Activated T-helper 9 cell treated with anti-CD3 and anti-CD28 coated beads, Interleukin-2, amount 50 U/mL, for 16 hours (primary cell): ENCODE data around the gene MED27.

Experiments
- DNase-seq: peaks from one replicate; pipeline ENCODE4 v3.0.0-alpha.2; 2020; ENCODE audit warnings: low read depth

MED27 gene

DNA sequence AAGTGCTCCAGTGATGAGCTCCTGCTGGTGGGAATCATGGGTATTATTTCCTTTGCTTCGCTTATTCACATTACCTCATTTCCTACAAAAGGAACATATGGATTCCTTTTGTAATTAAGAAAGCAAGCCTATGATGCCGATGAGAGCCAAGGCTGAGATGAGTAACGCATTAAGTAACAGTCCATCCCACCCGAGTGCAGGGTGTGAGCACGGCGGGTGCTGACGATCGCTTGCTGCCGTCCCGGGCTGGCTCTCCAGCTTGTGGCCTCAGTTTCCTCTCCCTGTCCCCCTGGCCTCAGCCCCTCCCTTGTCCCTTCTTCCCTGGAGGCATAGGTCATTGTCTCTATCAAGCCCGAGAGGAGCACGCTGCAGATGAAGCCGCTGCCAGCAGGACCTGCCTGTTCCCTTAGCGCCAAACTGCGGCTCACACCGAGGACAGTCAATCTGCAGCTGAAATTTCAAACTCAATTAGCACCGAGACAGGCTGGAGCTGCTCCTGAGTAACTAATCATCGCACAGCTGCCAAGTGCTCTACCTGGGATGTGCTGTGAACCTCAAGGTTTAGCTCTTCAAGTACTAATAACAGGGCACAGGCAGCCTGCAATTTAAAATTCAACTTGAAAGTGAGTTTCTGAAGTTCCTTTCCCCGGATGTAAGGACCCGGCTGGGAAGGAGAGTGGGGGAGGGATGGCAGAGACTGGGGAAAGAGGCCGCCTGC, 224.6 kb downstream of the MED27 start:
- DNase-seq: no peak

DNA sequence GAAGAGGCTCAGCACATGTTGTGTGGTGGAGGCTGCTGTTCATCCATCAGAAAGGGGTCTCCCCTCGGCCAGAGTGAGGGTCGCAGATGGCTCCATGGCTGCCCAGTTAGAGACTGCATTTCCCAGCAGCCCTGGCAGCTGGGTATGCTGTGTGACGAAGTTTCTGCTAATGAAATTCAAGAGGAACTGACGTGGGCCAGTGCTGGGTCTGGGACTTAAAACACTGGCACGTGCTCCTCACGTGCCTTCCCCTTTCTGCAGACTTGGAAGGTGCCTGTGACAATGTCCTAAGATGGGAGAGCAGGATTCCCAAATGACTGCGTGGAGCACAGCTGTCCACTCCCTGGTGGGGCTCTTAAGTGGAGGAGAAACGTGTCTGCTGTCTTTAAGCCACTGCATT, 225.3 kb downstream of the MED27 start:
- DNase-seq: no peak

DNA sequence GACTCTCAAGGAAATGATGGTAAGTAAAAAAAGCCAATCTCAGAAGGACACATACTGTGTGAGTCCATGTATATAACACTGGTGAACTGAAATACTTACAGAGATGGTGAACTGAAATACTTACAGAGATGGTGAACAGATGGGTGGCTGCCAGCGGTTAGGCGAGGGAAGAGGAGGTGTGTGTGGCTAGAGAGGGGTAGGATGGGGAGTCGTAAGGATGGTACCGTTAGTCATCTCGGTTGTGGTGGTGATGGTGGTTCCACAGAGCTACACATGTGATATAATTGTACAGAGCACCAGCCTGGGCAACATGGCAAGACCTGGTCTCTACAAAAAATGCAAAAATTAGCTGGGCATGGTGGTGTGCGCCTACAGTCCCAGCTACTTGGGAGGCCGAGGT, 226.2 kb downstream of the MED27 start:
- DNase-seq: no peak

DNA sequence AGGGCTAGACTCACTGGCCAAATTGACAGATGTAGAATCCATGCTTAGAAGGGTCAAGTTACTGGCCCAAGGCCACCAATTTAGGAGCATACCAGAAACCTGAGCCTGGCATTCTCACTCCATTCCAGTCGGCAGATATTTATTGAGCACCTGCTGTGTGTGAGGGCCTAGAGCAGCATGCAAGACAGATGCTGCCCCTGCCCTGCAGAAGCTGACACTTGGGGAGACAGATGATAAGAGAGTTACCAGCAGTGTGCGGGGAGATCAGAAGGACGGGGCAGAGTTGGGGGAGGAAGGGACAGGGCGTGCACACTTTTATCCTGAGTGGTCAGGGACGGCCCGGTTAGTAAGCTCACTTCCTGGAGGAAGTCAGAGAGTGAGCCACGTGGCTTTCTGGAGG, 228.3 kb downstream of the MED27 start:
- no peak for DNase-seq

DNA sequence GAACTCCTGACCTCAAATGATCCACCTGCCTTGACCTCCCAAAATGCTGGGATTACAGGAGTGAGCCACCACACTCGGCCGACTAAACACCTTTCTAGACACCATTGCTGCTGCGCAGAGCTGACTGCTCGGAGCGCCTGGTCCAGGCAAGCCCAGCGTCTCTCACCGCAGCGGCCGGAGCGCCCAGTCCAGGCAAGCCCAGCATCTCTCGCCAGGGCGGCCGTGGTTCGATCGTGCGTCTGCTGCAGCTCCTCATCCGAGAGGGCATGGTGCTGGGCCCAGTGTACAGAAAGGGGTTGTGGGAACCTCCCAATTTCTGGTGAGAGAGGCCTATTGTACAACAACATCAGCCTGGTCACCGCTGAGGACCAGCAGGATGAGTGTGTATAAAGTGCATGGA, 230.3 kb downstream of the MED27 start:
- DNase-seq: no peak

- DNase-seq: no peak
Observed at GRCh38 chr9:131848570-131849160, 231.0 kb downstream of the MED27 start.

GRCh38 chr9:131847665-131848354, 231.9 kb downstream of the MED27 start:
- DNase-seq: no peak

GRCh38 chr9:131845305-131846298, 234.1 kb downstream of the MED27 start:
- no peak for DNase-seq

- DNase-seq: no peak
Observed at GRCh38 chr9:131844745-131845118, 234.9 kb downstream of the MED27 start.

DNA sequence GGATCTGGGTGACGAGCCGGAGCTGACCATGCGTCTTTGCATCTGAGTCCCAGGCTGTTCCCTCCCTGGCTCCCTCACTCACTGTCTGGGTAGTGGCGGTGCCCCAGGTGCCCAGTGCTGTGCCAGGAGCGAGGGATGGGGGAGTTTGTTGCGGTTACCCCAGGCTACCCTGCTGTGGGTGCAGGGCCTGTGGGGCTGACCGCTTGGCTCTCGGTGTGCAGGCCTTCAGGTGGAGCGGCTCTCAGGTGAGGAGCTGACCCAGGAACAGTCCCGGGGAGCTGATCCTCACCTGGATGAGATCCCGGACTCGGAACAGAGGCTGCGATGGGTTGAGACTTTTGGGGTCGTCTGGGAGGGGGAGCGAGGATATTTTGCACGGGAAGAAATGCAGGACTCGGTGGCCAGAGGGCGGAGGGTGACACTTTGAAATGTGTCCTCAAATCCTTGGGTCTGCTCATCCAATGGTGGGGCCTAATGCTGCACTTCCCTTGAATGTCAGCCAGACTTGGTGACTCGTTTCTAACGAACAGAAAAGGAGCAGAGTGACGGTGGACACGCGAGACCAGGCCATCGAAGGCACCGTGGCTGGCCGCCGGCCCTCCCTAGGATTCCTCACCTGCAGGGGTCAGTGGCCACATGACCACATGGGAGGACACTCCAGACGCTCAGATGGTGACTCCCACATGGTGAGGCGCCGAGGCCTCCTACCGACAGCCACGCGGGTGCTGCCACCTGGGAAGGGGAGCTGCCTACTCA, 235.5 kb downstream of the MED27 start:
- no peak for DNase-seq

DNA sequence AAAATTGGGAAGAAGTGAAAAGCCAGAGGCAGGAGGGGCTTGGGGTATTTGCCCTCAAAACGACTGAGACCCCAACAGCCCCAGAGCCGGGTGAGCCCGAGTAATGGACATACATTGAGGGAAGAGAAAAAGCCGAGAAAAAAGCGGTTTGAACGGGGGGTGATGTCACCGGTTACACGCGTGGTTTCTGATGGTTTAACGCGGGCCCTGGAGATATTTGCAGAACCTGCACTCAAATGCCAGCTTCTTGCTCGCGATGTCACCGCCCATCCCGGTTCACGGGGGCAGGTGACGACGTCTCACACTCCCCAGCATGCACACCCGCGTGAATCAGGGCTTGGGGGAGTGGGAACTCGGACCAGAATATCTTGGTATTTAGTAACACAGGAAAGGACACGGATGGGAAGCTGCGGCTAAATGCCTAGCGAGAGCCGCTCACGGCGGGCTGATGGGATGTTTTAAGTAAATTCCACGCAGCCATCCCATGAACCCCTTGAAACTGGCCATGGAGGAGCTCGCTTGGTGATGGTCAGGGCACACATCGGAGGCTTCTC, 237.8 kb downstream of the MED27 start:
- no peak for DNase-seq

DNA sequence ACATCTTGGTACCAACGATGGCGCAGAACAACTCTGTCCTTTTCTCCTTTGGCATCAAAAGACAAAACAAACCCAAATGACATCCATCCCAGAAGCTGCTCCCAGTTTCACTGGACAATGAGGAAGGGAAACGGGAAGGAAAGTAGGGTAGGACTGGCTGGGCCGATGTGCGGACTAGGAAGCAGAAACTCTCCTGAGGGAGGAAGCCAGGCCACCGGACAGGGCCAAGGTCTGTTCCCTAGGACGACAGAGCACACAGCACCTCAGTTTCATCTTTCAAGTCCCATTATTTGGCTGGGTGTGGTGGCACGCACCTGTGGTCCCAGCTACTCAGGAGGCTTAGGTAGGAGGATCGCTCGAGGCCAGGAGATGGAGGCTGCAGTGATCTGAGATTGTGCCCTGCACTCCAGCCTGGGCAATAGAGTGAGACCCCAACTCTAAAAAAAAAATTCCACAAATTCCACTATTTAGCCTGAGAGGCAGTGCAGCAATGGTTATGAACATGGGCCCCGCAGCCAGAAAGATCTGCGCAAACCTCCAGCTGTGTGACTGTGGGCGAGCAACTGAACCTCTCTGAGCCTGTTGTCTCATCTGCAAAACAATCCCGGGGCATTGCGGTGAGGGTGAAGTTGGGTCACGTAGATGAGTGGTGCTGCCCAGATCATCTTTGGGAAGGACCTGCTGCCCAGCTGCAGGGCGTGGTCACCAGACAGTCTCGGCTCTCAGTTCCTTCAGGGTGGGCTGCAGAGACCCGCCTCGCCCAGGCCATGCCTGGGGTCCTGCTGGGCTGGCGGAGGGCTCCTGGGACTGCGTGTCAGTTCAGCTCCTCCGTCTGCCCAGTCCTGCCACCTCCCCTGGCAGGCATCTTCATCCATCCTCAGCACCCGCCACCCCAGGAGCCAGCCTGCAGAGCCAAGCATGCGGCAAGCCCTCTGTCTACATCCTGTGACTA, 238.6 kb downstream of the MED27 start:
- DNase-seq: no peak

DNA sequence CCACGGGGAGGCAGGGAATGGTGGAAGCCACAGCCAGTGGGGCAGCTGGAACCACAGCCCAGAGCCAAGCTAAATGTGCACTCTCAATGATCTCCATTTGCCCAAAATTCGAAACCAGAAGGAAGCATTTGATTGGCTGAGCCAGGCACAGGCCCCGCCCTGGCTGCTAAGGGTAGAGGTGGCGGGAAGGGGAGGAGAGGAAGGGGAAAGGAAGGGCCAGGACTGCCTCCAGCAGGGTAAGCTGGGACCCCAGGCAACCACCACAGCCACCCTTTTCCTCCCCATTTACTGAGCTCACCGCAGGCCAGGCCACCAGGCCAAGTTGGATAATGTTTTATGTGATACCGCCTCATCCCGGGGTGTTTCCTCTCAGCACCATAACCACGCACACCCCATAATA, 239.4 kb downstream of the MED27 start:
- no peak for DNase-seq

DNA sequence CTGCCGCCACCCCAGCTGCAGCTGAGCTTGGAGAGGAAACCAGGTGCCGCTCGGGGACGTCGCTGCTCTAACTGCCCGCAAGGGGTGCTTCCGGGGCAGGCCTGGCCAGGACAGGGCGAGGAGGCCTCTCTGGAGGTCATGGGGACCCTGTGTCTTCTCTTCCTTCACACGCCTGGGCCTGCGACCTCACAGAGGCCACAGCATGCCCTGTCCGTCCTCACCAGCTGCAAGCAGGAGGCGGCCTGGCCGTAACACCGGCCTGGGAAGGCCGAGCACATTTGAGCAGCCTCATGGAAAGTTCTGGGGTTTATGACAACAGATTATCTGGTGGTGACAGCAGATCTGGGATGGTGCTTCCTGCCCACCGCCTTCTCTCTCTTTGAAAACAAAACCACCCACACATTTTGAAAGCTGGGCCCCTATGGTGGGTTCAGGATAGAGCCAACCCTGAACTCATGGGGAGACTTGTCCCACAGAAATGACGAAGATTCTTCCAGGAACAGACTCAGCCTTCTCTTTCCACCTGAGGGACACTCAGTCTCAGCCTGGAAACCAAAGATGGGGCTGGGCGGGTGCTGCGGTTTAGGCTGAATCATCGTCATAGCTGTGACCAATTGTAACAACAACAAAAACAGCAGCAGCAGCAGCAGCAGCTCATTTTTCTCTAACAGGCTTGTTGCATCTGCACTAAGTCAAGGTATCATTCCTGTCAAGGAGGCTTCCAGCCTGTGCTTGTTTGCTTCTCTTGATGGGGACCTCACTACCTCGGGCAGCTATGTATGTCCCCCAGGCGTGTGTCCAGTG, 240.2 kb downstream of the MED27 start:
- peak; percentile 53 for DNase-seq

DNA sequence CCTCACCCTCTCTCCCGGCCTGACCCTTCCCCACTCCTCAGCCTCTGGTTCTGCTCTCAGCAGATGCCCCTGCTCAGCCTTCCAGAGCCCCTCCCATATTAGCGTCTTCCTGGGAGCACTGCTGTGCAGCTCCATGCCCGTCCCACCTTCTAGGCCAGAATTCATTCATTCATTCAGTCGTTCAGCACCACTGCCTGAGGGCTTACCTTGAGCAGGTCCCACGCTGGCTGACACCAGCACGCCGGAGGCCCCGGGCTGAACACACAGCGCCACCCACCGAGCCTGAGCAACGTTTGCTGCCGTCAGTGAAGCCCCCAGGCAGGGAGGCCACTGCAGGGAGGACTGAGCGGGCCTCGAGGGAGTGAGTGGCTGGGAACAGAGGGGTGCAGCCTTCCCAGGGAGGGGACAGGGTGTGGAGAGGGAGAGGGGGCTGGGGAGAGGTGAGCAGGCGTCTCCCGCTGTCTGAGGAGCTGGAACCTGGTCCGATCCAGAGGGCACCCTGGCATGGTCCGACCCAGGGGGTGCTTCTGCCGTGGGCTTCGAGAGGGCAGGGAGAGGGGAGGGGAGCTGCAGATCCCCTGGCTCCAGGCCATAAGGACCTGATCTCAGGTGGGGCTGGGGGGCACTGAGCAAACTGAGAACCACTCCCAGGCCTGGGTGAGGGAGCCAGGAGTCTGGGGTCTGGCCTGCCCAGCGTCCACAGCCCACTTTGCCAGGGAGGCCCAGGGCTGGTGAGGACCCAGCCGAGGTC, 241.0 kb downstream of the MED27 start:
- no peak for DNase-seq

DNA sequence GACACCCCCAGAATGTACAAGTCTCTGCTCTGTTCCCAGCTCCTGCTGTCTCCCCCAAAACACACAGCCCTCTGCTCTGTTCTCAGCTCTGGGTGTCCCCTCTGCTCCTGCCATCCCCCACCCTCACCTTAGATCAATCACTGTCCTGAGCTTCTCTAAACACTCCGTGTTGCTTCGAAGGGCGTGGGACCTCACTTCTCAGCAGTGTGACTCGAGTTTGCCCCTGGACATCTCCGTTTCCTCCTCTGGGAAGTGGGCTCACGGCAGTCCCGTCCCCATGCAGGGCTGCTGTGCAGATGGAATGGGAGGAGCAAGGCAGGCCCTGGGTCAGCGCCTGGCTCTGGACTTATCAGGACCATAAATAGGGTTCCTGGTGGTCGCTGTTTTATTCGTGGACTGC, 241.8 kb downstream of the MED27 start:
- DNase-seq: no peak

DNA sequence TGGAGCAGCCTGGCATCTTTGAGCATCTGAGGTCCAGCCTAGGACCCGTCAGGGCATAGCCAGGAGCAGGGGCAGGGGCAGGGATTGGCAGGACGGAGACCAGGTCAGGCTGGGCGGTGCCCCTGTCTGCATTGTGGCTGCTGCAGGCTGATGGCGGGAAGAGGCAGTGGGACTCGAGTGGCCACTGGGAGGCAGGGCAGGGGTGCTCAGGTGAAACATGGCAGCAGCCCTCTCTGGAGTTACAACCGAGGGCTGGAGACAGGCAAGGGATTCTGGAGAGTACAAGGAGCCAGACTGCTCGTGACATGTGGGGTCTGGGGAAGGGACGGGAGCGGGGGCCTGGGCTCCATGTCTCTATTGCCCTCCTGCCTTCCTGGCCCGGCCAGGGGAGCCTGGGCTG, 242.4 kb downstream of the MED27 start:
- DNase-seq: no peak

DNA sequence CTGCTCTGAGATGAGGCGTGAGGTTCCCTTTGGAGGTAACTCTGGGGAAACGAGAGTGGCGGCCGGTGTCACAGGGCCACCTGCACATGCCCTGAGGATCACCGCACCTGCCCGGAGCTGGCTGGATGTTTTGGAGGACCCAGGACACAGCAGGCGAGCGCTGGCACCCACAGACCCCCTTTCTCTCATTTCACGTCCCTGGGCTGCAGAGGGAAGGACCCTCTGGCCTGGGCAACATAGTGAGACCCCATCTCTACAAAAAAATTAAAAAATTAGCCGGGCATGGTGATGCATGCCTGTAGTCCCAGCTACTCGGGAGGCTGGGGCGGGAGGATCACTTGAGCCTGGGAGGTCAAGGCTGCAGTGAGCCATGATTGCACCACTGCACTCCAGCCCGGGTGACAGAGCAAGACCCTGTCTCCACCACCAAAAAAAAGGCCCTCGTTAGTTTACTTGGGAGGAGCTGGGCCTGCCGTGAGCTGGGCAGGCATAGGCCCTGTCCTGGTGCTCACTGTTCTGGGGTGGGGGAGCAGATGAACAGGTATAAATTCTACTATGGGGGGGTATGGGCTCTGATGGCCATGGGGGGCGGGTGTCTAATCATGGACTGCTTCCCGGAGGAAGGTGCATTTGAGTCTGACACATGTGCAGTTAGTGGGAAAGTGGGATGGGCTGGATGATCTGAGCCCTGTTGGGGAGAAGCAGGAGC, 242.9 kb downstream of the MED27 start:
- DNase-seq: no peak
